SK-N-SH treated with all-trans-retinoic acid at 6 μM for 48 hours (cell line): Measurements from ENCODE around the gene NCOA6.

Experiments
- ARNTL ChIP-seq: fragments of 450-650 bp; formaldehyde crosslinking; IDR thresholded peaks from 2 replicates; pipeline ENCODE4 v1.5.0; 2020; ENCODE audit warnings: low read depth, mild to moderate bottlenecking, moderate library complexity, borderline replicate concordance
- BACH2 ChIP-seq: fragments of 250-450 bp; sonication (Bioruptor Pico); IDR thresholded peaks from 2 replicates; pipeline ENCODE4 v1.9.0; 2021; ENCODE audit warnings: mild to moderate bottlenecking, borderline replicate concordance
- CSDC2 ChIP-seq: fragments of 250-450 bp; sonication (Bioruptor Pico); IDR thresholded peaks from 2 replicates; pipeline ENCODE4 v1.5.0; 2020; ENCODE audit warnings: mild to moderate bottlenecking, moderate library complexity
- CSRNP3 ChIP-seq: fragments of 250-450 bp; sonication (Bioruptor Pico); IDR thresholded peaks from 2 replicates; pipeline ENCODE4 v1.5.1; 2021; ENCODE audit warnings: mild to moderate bottlenecking, moderate library complexity
- PATZ1 ChIP-seq: fragments of 250-450 bp; sonication (Bioruptor Pico); IDR thresholded peaks from 2 replicates; pipeline ENCODE4 v1.8.0; 2020; ENCODE audit warnings: mild to moderate bottlenecking, moderate library complexity, borderline replicate concordance
- POU6F1 ChIP-seq: fragments of 250-450 bp; sonication (Bioruptor Pico); IDR thresholded peaks from 2 replicates; pipeline ENCODE4 v1.8.0; 2021; ENCODE audit warnings: low read depth, mild to moderate bottlenecking, moderate library complexity, borderline replicate concordance
- PPARA ChIP-seq: fragments of 250-450 bp; sonication (Bioruptor Pico); IDR thresholded peaks from 2 replicates; pipeline ENCODE4 v1.5.0; 2020; ENCODE audit warnings: mild to moderate bottlenecking, borderline replicate concordance
- RARB ChIP-seq: fragments of 250-450 bp; sonication (Bioruptor Pico); IDR thresholded peaks from 2 replicates; pipeline ENCODE4 v1.8.0; 2021; ENCODE audit warnings: mild to moderate bottlenecking, moderate library complexity
- TCF4 ChIP-seq: fragments of 250-450 bp; sonication (Bioruptor Pico); IDR thresholded peaks from 2 replicates; pipeline ENCODE4 v1.8.0; 2021; ENCODE audit warnings: mild to moderate bottlenecking, moderate library complexity, borderline replicate concordance
- TOX ChIP-seq: fragments of 250-450 bp; sonication (Bioruptor Pico); IDR thresholded peaks from 2 replicates; pipeline ENCODE4 v1.8.0; 2021; ENCODE audit warnings: mild to moderate bottlenecking, moderate library complexity, borderline replicate concordance
- TSHZ2 ChIP-seq: fragments of 250-450 bp; sonication (Bioruptor Pico); IDR thresholded peaks from 2 replicates; pipeline ENCODE4 v1.5.0; 2020; ENCODE audit warnings: mild to moderate bottlenecking, moderate library complexity
- ZFP3 ChIP-seq: fragments of 250-450 bp; sonication (Bioruptor Pico); IDR thresholded peaks from 2 replicates; pipeline ENCODE4 v1.5.0; 2020; ENCODE audit warnings: mild to moderate bottlenecking, moderate library complexity
- ZFP30 ChIP-seq: fragments of 450-650 bp; formaldehyde crosslinking; IDR thresholded peaks from 2 replicates; pipeline ENCODE4 v1.5.0; 2022; ENCODE audit warnings: mild to moderate bottlenecking, moderate library complexity
- ZNF8 ChIP-seq: fragments of 450-650 bp; formaldehyde crosslinking; IDR thresholded peaks from 2 replicates; pipeline ENCODE4 v1.5.0; 2020; ENCODE audit warnings: mild to moderate bottlenecking, moderate library complexity

- TF ChIP-seq TOX (no peak), BACH2 (CRISPR knock-in tag) (no peak), TCF4 (no peak), PATZ1 (CRISPR knock-in tag) (no peak), ZNF8 (CRISPR knock-in tag) (no peak), PPARA (no peak), ZFP3 (CRISPR knock-in tag) (no peak), ZFP30 (CRISPR knock-in tag) (no peak), ARNTL (CRISPR knock-in tag) (no peak), POU6F1 (CRISPR knock-in tag) (no peak), CSDC2 (no peak), TSHZ2 (CRISPR knock-in tag) (no peak), RARB (no peak), CSRNP3 (CRISPR knock-in tag) (no peak)
Measured at GRCh38 chr20:34861386-34862084, 36.1 kb upstream of the NCOA6 start.
